Fibroblast of lung (primary cell): Measurements from ENCODE around the gene NRG2.

Experiments used
- CTCF ChIP-seq, 2 donors: IDR thresholded peaks in 1 of 2; conservative IDR thresholded peaks in 1 of 2; 1 replicate in 1 of 2; 2 replicates in 1 of 2; pipeline ENCODE4 v1.5.1; 2011 to 2012; ENCODE audit warnings: low read length in 2 of 2, control low read depth in 1 of 2, inconsistent platforms in 1 of 2, low read depth in 1 of 2, mild to moderate bottlenecking in 1 of 2
- EZH2 ChIP-seq: IDR thresholded peaks from 2 replicates; pipeline ENCODE4 v1.5.1; 2012; ENCODE audit warnings: low read length, control low read depth, mild to moderate bottlenecking; ENCODE audit errors: missing control alignments

DNA sequence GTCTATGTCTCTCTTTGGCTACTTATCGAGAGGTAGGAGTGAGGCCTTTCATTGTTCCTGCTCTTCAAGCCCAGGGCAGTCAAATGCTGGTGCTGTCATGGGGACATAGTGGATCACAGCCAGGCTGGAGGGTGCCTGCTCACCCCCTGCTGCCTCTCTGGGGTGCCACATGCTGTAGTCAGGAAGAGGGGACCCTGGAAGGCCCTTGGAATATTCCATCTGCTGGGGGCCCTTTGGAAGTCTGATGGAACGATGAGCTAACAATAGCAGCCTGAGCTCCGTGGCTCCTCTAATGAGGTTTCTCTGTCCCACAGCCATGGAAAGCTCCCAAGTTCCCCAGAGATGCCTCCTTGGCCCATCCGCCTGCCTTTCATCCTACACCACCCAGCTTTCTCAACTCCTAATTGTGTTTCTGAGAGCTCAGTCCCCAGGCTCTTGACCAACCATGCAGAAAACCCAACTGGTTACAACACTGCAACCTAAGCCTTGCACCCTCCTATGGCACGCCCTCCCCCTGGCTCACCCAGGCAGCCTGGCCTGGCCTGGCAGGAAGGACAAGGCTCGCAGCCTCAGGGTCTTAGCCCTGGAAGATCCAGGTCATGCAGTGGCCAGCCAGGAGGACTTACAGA is 91.7 kb downstream of the NRG2 start:
- TF ChIP-seq CTCF (conservative IDR thresholded peaks at IDR 0.05 in 1 of 2, IDR thresholded peaks at IDR 0.05 in 1 of 2; ENCODE audit: low read depth in 1 of 2, low read length in 2 of 2): no peak
- no peak for TF ChIP-seq EZH2
